Activated naive CD8-positive, alpha-beta T cell treated with anti-CD3 and anti-CD28 coated beads, Interleukin-2, amount 50 U/mL, for 24 hours (primary cell): Measurements from ENCODE around the gene PRR5.
"Not testable (repeated sequence)": the region's sequence is repeated elsewhere in the genome, so short reads cannot be mapped to it uniquely, and the experiment has no call there.

Experiments
- ATAC-seq: fragments of 150-1000 bp; cut with Tn5 transposase; one replicate; pipeline ENCODE4 v1.10.0; 2021
- DNase-seq: peaks from one replicate; pipeline ENCODE4 v3.0.0; 2021
- H3K27ac Mint-ChIP-seq: one replicate; pipeline ENCODE4 v1.8.0; 2021; ENCODE audit warnings: mild to moderate bottlenecking, mixed read lengths
- H3K27me3 Mint-ChIP-seq: one replicate; pipeline ENCODE4 v1.8.0; 2021; ENCODE audit warnings: mixed read lengths
- H3K36me3 Mint-ChIP-seq: one replicate; pipeline ENCODE4 v1.8.0; 2021; ENCODE audit warnings: low read depth, mixed read lengths
- H3K4me1 Mint-ChIP-seq: one replicate; pipeline ENCODE4 v1.8.0; 2021; ENCODE audit warnings: mixed read lengths
- H3K4me3 Mint-ChIP-seq: one replicate; pipeline ENCODE4 v1.8.0; 2021; ENCODE audit warnings: mild to moderate bottlenecking, moderate library complexity, mixed read lengths
- H3K9me3 Mint-ChIP-seq: one replicate; pipeline ENCODE4 v1.8.0; 2021; ENCODE audit warnings: mixed read lengths

PRR5 gene

DNA sequence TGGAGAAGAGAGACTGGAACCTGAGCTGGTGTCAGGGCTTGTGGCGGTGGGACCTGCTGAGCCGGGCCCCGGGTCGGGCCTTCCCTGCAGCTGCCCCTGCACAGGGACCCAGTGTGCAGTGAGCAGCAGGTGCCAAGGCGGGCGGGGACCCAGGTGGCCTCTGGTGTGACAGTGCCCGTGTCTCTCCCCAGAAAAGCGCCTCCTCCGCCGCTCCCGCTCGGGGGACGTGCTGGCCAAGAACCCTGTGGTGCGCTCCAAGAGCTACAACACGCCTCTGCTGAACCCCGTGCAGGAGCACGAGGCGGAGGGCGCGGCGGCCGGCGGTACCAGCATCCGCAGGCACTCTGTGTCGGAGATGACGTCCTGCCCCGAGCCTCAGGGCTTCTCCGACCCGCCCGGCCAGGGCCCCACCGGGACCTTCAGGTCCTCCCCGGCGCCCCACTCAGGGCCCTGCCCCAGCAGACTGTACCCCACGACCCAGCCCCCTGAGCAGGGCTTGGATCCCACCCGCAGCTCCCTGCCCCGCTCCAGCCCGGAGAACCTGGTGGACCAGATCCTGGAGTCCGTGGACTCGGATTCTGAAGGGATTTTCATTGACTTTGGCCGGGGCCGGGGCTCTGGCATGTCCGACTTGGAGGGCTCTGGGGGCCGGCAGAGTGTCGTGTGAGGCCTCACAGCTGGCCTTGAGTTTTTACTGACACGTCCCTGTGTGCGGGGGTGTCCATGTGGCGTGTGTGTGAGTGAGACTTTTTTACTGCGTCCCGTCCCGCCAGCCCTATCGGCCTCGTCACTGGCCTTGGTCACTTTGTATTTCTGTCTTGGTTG is 34.8 kb downstream of the PRR5 start:
- DNase-seq, result no peak
- H3K27me3 Mint-ChIP-seq, result no peaks in the 10 kb centered on the region
- H3K9me3 Mint-ChIP-seq, result no peaks in the 10 kb centered on the region
- no peak overlapping the region for H3K27ac Mint-ChIP-seq
- no peak overlapping the region for H3K4me3 Mint-ChIP-seq
- no peaks in the 10 kb centered on the region for H3K4me1 Mint-ChIP-seq
- H3K36me3 Mint-ChIP-seq, result peaks cover 6% of the 10 kb centered on the region
- ATAC-seq, result no peak

DNA sequence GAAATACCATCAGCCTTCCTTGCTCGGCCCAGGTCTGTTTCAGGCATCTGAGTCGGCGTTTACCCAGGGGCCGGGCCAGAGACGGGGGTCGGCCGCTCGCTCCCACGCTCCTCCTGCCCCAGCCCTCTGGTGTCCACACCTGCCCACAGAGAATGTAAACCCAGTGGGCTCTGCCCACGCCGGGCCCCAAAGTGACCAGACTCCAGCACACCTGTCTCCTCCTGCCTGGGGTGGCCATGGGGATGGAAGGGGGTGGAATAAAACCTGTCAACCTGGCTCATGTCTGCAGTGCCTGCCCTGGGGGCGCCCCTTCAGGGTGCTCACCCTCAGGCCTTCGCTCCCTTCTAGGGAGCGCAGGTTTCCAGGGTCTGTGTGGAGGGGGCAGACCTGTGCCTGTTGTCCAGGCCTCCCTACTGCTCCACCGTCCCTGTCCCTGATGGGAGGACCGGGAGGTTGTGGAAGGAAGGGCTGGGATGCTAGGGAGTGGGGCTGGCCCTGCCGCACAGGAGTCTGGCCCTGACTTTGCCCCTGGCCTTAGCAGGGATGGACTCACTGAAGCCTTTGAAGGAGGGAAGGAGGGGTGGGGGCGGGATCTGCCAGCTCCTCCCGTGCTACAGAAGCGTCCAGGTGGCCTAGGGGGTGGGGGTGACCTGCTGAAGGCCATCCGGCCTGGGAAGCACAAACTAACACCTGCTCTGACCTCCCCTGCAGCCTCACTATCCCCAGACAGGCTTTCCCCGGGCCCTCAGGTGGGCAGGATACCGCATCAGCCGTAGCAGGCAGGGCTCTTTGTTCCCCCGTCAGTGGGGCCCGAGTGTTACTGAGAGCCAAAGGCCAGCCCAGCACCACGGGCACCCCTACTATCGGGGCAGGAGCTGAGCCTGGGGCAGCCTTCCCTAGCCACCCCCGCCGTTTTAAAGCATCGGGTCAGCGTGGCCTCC is 35.7 kb downstream of the PRR5 start:
- ATAC-seq, result no peak
- no peaks in the 10 kb centered on the region for H3K4me1 Mint-ChIP-seq
- no peak overlapping the region for H3K27ac Mint-ChIP-seq
- no peaks in the 10 kb centered on the region for H3K27me3 Mint-ChIP-seq
- no peak overlapping the region for H3K4me3 Mint-ChIP-seq
- peaks cover 2% of the 10 kb centered on the region for H3K36me3 Mint-ChIP-seq
- no peaks in the 10 kb centered on the region for H3K9me3 Mint-ChIP-seq
- no peak for DNase-seq

DNA sequence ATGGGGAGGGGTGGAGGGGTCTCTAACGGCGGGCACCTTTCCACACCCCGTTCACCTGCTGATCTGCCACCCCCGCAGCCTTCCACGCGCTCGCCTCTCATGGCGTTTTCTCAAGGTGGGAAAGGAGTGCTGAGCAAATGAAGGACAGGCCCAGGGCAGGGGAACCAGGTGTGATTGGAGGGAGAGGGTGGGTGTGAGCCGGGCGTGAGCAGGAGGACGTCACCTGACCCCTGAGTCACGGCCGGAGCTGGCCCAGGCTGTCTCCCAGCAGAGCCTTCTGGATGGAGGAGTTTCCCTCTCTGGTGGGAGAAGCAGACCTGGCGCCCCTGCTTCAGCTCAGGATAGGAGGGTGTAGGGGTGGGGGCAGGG is 36.3 kb downstream of the PRR5 start:
- no peaks in the 10 kb centered on the region for H3K36me3 Mint-ChIP-seq
- no peaks in the 10 kb centered on the region for H3K27me3 Mint-ChIP-seq
- DNase-seq (no peak), ATAC-seq (no peak)
- H3K27ac Mint-ChIP-seq, result no peak overlapping the region
- H3K4me1 Mint-ChIP-seq, result no peaks in the 10 kb centered on the region
- H3K9me3 Mint-ChIP-seq, result no peaks in the 10 kb centered on the region
- H3K4me3 Mint-ChIP-seq, result no peak overlapping the region

DNA sequence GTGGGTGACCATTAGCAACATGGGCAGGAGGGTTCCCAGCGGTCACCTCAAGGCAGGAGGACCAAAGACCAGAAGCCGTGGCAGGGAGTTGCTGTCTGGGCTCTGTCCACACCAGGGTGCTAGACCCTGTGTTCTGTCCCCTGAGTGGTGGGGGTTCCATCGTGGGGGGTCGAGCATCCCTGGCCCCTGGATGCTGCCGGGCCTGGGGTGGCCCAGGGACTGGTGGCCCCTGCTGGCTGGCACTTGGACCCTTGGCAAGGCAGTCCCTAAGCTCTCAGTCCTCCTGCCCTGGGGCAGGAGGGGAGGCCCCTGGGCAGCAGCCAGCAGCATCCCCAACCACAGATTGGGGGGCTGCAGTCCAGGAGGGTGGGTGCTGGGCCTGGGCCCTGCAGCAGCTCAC is 37.0 kb downstream of the PRR5 start:
- ATAC-seq, result no peak
- Mint-ChIP-seq H3K4me1 (no peaks in the 10 kb centered on the region), H3K4me3 (no peak overlapping the region), H3K27me3 (no peaks in the 10 kb centered on the region), H3K27ac (no peak overlapping the region), H3K9me3 (no peaks in the 10 kb centered on the region), H3K36me3 (no peaks in the 10 kb centered on the region)
- DNase-seq, result no peak

DNA sequence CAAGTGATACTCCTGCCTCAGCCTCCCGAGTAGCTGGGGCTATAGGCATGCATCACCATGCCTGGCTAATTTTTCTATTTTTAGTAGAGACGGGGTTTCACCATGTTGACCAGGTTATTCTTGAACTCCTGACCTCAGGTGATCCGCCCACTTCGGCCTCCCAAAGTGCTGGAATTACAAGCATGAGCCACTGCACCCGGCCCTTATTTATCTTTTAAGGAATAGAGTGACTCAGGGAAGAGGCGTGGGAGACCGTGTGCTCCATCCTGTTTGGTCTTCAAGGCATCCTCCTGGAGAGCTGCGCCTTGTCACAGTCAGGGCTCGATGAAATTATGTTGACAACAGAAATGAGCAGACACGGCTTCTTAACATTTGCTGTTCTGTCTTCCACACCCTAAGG is 37.7 kb downstream of the PRR5 start:
- not testable (repeated sequence) for ATAC-seq, H3K9me3 Mint-ChIP-seq, H3K4me3 Mint-ChIP-seq, DNase-seq, H3K27me3 Mint-ChIP-seq, H3K27ac Mint-ChIP-seq, H3K36me3 Mint-ChIP-seq, H3K4me1 Mint-ChIP-seq

DNA sequence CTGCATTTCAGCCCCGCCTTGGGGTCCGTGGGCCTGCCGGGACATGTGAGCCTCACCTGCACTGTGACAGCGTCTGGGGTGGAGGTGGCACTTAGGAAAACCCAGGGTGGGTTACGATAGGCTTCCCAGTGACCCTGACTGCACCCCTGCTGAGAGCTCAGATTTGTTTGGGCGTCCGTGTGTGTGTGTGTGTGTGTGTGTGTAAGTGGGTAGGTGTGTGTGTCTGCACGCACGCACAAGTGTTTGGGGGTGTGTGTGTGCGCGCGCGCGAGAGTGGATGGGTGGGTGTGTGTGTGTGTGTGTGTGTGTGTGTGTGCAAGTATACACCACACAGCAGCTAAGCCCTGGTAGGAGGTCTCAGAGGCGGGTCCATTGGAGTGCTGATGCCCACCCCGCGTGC is 38.3 kb downstream of the PRR5 start:
- H3K4me3 Mint-ChIP-seq, result no peak overlapping the region
- H3K27me3 Mint-ChIP-seq, result no peaks in the 10 kb centered on the region
- no peaks in the 10 kb centered on the region for H3K9me3 Mint-ChIP-seq
- no peak overlapping the region for H3K27ac Mint-ChIP-seq
- no peak for DNase-seq
- H3K4me1 Mint-ChIP-seq, result no peaks in the 10 kb centered on the region
- no peaks in the 10 kb centered on the region for H3K36me3 Mint-ChIP-seq
- ATAC-seq, result no peak

DNA sequence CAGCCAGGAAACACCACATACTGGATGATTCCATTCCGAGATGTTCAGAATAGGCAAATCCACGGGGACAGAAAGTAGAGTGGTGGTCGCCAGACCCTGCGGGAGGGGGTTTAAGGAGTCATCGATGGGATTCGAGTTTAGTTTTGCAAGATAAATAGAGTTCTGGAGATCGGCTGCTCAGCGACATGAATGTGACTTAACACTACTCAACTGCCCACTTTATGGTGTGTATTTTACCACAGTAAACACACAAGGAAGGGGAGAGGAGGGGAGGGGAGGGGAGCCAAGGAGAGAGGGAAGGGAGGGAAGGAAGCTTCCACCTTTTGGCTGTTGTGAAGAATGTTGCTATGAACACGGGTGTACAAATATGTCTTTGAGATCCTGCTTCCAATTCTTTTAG is 39.9 kb downstream of the PRR5 start:
- Mint-ChIP-seq H3K4me3 (no peak overlapping the region), H3K36me3 (no peaks in the 10 kb centered on the region), H3K27ac (no peak overlapping the region), H3K9me3 (no peaks in the 10 kb centered on the region), H3K27me3 (peaks cover 2% of the 10 kb centered on the region), H3K4me1 (no peaks in the 10 kb centered on the region)
- no peak for DNase-seq
- no peak for ATAC-seq

DNA sequence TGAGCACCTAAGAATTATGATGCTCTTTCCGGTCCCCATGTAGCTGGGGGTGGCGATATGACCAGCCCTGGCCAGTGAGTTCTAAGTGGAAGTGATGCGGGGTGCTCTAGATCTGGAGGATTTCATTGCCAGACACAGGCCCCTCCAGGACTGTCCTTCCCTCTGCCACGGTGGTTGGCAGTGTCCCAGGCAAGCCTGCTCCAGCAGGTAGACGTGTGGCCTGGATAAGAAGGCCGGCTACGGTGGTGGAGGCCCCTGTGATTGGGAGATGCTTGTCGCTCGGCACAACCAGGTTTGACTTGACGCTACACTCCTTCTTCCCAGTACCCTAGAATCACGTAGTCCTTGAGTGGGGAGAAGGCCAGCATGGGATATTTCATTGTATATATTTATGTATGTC is 41.2 kb downstream of the PRR5 start:
- Mint-ChIP-seq H3K4me1 (no peaks in the 10 kb centered on the region), H3K4me3 (no peak overlapping the region), H3K9me3 (no peaks in the 10 kb centered on the region), H3K27me3 (peaks cover 5% of the 10 kb centered on the region), H3K36me3 (no peaks in the 10 kb centered on the region), H3K27ac (no peak overlapping the region)
- ATAC-seq, result no peak
- DNase-seq, result no peak

DNA sequence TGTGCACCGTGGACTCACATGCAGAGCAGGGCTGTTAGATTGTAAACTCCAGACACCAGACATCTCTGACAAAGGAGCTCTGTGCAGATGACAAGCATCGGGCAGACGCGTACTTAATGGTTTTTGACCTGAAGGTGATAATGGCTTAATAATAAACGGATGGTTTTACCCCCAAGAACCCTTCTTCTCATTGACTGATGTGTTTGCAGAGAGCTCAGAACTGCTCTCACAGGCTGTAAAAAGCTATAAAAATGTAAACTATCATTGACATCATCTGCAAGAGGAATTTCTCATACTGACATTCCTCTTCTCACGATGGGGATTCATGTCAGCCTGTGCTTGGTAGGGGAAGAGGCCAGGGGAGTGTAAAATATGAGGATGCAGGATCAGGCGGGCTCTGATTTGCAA is 41.8 kb downstream of the PRR5 start:
- Mint-ChIP-seq H3K27me3 (peaks cover 5% of the 10 kb centered on the region), H3K4me1 (no peaks in the 10 kb centered on the region), H3K4me3 (no peak overlapping the region), H3K27ac (no peak overlapping the region), H3K9me3 (no peaks in the 10 kb centered on the region), H3K36me3 (no peaks in the 10 kb centered on the region)
- ATAC-seq (no peak), DNase-seq (no peak)

DNA sequence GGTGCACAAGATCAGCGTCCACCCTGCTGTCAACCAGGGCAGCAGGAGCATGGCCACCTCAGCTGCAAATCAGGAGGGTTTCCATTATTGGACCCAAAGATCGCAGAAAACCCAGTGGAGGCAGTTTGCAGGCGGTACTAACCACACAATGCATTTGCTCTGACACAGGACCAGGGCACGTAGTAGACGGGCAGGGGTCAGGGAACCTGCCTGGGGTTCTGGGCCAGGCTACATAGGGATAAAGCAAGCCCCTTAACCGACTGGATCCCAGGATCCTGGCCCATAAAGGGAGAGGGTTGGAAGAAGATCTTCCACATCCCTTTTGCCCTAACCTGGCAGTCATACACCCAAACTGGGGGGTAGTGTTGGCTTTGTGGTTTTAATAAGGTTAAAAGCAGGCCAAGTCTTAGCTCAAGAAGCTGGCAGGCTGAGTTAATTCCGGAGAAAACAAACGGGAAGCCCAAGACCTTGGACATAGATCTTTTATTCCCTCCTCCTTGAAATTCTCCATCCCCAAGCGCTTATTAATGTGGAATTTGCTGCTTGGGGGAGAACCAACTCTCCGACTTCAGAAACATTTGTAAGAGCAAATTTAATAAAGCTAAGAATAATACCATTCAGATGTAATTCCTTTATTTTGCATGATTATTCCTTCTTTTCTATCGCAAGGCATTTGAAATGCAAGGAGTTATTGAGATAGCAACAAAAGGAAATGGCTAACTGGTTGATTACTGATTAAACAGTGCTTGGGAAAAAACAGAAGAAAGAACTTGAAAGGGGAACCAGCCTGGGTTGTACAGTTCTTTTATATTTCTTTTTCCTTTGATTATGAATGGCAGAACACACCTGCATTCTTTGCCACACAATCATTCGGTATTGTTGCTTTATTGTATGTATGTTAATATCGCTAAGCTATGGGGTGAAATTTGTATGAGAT is 44.1 kb downstream of the PRR5 start:
- Mint-ChIP-seq H3K4me3 (no peak overlapping the region), H3K27me3 (peaks cover 10% of the 10 kb centered on the region), H3K27ac (no peak overlapping the region), H3K4me1 (no peaks in the 10 kb centered on the region), H3K9me3 (no peaks in the 10 kb centered on the region), H3K36me3 (no peaks in the 10 kb centered on the region)
- ATAC-seq (no peak), DNase-seq (no peak)

DNA sequence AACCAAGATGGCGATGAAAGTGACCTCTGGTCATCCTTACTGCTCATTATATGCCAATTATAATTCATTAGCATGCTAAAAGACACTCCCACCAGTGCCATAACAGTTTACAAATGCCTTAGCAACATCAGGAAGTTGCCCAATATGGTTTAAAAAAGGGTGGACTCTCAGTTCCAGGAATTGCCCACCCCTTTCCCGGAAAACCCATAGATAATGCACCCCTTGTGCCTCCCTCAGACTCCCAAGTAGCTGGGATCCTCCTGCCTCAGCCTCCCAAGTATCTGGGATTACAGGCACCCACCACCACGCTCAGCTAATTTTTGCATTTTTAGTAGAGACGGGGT is 45.8 kb downstream of the PRR5 start:
- DNase-seq, H3K27ac Mint-ChIP-seq, H3K4me3 Mint-ChIP-seq, H3K36me3 Mint-ChIP-seq, H3K4me1 Mint-ChIP-seq, ATAC-seq, H3K9me3 Mint-ChIP-seq: not testable (repeated sequence)
- peaks cover 19% of the 10 kb centered on the region for H3K27me3 Mint-ChIP-seq

DNA sequence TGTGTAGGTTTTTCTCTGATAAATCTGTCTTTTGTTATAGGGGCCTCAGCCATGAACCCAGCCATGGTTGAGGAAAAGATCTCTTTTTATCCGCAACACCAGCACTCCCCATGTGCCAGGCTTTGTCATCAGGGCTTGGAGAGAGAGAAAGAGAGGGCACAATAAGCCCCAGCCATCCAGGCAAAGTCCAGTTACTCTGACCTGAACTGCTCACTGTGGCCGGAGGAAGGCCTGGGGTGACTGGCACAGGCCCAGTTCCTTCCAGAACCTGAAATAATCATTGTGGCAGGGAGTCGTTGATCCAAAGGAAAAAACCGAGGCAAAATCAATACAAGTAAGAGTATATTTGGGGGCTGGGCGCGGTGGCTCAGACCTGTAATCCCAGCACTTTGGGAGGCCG is 46.5 kb downstream of the PRR5 start:
- Mint-ChIP-seq H3K27me3 (peaks cover 26% of the 10 kb centered on the region), H3K4me3 (no peak overlapping the region), H3K27ac (no peak overlapping the region), H3K4me1 (peaks cover 5% of the 10 kb centered on the region), H3K9me3 (no peaks in the 10 kb centered on the region), H3K36me3 (no peaks in the 10 kb centered on the region)
- ATAC-seq (no peak), DNase-seq (no peak)

DNA sequence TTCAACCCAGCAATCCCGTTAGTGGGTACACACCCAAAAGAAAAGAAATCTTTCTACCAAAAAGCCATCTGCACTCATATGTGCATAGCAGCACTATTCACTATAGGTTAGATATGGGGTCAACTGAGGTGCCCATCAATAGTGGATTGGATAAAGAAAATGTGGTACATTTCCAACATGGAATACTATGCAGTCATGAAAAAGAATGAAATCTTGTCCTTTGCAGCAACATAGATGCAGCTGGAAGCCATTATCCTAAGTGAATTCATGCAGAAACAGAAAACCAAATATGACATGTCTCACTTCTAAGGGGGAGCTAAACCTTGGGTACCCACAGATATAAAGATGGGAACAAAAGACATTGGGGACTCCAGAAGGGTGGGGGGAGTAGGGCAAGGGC is 48.5 kb downstream of the PRR5 start:
- no peak overlapping the region for H3K4me3 Mint-ChIP-seq
- H3K36me3 Mint-ChIP-seq, result no peaks in the 10 kb centered on the region
- ATAC-seq (no peak), DNase-seq (no peak)
- peaks cover 42% of the 10 kb centered on the region for H3K27me3 Mint-ChIP-seq
- H3K27ac Mint-ChIP-seq, result no peak overlapping the region
- no peaks in the 10 kb centered on the region for H3K9me3 Mint-ChIP-seq
- H3K4me1 Mint-ChIP-seq, result peaks cover 5% of the 10 kb centered on the region

DNA sequence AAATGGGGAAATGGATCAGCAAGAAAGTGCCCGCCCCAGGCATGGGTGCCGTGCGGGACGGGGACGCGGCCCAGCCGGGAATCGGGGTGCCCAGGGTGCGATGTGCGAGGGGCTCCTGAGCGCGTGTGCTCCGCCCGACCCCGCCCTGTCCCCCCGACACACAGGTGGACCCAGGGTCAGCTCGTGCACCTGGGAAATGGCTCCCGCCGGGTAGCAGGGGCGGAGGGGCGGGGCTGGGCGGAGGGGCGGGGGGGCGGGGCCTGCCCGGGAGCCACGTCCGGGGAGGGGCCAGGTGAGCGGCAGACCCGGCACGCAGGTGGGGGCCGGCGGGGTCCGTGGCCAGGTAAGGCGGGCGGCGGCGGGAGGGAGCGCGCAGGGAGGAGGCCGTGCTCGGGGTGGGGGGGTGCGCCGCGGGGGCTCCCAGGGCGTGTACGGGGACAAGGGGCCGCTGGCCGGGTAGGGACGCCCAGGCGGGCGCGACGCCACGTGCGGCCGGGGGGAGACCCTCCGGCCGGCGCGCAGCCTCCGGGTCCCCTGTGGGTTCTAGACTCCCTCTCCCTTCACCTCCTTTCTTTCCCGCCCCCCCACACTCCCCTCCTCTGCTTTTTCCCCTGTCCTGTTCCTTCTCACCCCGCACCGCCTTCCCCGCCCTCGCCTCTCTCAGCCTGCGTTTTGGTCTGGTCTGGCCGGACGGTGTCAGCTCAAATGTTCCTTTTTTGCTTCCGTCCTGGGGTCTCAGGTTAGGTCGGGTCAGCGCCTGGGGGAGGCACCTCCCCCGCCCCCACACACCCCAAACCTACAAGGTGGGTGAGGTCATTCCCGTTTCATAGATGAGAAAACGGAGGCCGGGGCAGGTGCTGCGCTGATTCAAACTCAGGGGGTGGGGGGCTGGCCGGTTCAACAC is 50.5 kb downstream of the PRR5 start, which contains the start of gene ARHGAP8:
Gene ARHGAP8, plus strand, starts transcription at position 291 of the 904 bp plus-strand sequence. CDS start 33,953 bp downstream, outside the sequence.
- no peak for DNase-seq
- H3K9me3 Mint-ChIP-seq, result no peaks in the 10 kb centered on the region
- H3K27me3 Mint-ChIP-seq, result peaks cover 47% of the 10 kb centered on the region
- peaks cover 5% of the 10 kb centered on the region for H3K4me1 Mint-ChIP-seq
- no peak within 1 kb of the TSS for H3K27ac Mint-ChIP-seq
- H3K36me3 Mint-ChIP-seq, result no peaks in the 10 kb centered on the region
- ATAC-seq, result peak; percentile 15
- H3K4me3 Mint-ChIP-seq, result peak within 1 kb of the TSS; percentile 64
